GM21367 (cell line): ENCODE data around the gene H6PD.

Source experiments
- ATAC-seq: cut with Tn5 transposase; IDR thresholded peaks from one replicate; pipeline ENCODE4 v1.9.1; 2021; ENCODE audit not compliant: unreplicated experiment

The H6PD gene

DNA sequence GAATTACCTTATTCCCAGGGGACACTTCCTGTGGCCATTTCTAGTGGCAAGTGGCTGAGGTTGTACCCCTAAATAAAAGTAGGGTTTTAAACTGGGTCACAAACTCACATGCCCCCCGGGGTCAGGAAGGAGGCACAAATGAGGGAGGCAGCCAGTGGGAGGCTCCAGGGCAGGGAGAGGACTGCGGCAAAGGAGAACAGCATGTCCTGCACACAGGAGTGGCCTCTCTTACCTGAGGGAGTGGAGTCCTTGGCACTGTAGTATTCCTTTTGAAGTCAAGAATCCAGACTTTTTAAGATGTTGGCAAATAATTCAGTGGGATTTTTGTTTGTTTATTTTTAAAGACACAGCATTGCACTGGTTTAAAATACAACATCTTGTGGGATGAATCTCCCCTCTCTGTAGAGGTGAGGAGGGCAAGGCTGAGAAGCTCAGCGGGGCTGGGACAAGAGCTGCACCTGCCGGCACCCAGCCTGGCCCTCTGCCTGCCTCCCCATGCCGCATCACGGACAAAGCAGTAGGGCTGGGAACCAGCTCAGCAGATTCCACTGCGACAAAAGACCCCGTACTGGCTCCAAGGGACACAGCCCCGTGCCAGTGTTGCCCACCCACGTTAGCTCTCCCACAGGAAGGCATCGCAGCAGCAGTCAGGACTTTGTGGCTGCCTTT, 80.3 kb downstream of the H6PD start:
- ATAC-seq = no peak

DNA sequence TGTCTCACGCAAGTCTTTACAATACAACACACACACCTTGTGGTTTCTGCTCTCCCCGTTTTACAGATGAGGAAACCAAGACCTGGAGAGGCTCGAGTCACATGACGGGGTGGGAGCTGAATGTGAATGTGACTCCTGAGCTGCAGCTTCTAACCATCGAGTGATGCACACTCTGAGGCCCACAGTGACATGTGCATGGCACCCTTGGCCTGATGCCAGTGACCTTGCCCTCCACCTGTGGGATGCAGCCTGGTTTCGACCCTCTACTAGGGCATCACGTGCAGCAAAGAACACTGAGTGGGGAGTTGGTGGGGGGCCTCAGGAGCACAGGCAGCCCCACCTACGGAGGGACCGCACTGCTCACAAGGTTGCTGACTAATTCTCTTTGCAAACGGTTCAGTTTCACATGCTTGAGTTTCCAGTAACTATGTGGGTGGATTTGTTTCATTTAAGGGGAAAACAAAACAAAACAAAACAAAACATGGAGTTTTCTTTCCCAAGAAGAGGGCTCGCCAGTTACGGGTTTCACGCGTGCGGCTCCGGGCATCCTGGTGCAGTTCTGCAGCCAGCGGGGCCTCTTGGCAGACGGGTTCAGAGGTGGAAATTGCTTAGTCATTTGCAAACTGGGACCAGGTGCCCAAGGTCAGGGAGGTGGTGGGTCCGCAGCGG, 81.0 kb downstream of the H6PD start:
- no peak for ATAC-seq

GRCh38 chr1:9316080-9316444, 81.5 kb downstream of the H6PD start:
- ATAC-seq = no peak

- ATAC-seq = no peak
These were observed 81.9 kb downstream of the H6PD start for GRCh38 chr1:9316512-9316911.

- ATAC-seq = no peak
These were observed 82.5 kb downstream of the H6PD start for GRCh38 chr1:9317072-9317471.

- no peak for ATAC-seq
These were observed 83.2 kb downstream of the H6PD start for GRCh38 chr1:9317591-9318417.

DNA sequence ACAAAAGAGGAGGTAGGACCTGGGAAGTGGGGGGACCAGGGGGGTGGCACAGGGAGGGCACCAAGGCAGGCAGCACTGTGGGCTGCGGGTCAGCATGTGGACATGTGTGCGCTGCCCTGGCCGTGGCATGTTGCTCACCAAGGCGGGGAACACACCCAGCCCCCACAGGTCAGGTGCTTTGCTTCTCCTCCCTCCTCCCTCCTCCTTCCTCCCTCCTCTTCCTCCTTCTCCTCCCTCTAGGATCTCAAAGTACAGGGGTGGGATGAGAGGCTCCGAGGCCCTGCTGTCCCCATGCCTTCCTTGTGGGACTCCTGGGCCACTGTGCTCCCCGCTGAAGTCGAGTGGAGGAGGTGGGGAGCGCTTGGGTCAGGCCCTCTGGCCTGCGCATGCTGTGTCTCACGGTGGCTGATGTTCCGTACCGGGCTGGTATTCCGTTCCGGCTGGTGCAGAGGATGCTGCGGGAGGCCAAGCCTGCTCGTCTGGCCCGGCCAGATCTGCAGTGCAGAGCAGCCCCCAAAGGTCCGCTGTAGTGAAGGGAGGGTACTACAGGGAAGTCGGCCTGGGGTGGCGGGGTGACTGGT, 84.7 kb downstream of the H6PD start:
- no peak for ATAC-seq

GRCh38 chr1:9319789-9320519, 85.4 kb downstream of the H6PD start:
- no peak for ATAC-seq
